Activated naive CD8-positive, alpha-beta T cell treated with anti-CD3 and anti-CD28 coated beads for 36 hours (primary cell): ENCODE data around the gene SLC7A9. TPM values are rescaled to one million over a fixed set of nuclear protein-coding genes. Genes with fewer than 3 reads are reported as not detected.
"Not testable (repeated sequence)": the region's sequence is repeated elsewhere in the genome, so short reads cannot be mapped to it uniquely, and the experiment has no call there.

Experiments
- DNase-seq: peaks from one replicate; pipeline ENCODE4 v3.0.0; 2021
- H3K27ac Mint-ChIP-seq: one replicate; pipeline ENCODE4 v1.8.0; 2022; ENCODE audit warnings: mild to moderate bottlenecking, moderate library complexity, mixed read lengths
- H3K27me3 Mint-ChIP-seq: one replicate; pipeline ENCODE4 v1.8.0; 2022; ENCODE audit warnings: mild to moderate bottlenecking, mixed read lengths
- H3K36me3 Mint-ChIP-seq: one replicate; pipeline ENCODE4 v1.8.0; 2021; ENCODE audit warnings: mild to moderate bottlenecking, mixed read lengths
- H3K4me1 Mint-ChIP-seq: one replicate; pipeline ENCODE4 v1.8.0; 2021; ENCODE audit warnings: mixed read lengths
- H3K4me3 Mint-ChIP-seq: one replicate; pipeline ENCODE4 v1.8.0; 2022; ENCODE audit warnings: mild to moderate bottlenecking, moderate library complexity, mixed read lengths
- H3K9me3 Mint-ChIP-seq: one replicate; pipeline ENCODE4 v1.8.0; 2022; ENCODE audit warnings: mixed read lengths
- total RNA-seq, 2 experiments: library from RNA; stranded (reverse); gene quantifications; one replicate each; pipeline ENCODE4 v1.2.3, GENCODE V29; 2021

SLC7A9 gene
- total RNA-seq, 2 experiments from 2014 or later = not detected

DNA sequence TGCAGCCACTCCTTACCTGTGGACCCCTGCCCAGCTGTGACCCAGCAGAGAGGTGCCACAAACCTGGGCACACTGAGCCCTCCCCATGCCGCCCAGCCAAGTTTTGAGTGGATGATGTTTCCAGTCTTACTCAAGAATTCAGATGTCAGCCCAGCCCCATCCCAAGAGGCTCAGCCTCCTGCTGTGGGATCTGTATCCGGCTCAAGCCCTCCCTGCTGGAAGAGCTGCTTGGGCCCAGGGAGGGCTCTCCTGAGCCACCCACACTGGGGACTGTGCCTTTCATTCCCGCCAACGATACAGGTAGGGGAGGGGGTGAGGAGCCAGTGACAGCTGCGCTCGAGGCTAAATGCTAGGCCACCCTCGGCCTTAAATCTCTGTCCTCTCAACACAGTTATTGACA, 5.9 kb upstream of the SLC7A9 start:
- Mint-ChIP-seq H3K27me3 (no peaks in the 10 kb centered on the region), H3K4me1 (no peaks in the 10 kb centered on the region), H3K27ac (no peak overlapping the region), H3K36me3 (no peaks in the 10 kb centered on the region), H3K9me3 (no peaks in the 10 kb centered on the region), H3K4me3 (no peak overlapping the region)
- DNase-seq = no peak

DNA sequence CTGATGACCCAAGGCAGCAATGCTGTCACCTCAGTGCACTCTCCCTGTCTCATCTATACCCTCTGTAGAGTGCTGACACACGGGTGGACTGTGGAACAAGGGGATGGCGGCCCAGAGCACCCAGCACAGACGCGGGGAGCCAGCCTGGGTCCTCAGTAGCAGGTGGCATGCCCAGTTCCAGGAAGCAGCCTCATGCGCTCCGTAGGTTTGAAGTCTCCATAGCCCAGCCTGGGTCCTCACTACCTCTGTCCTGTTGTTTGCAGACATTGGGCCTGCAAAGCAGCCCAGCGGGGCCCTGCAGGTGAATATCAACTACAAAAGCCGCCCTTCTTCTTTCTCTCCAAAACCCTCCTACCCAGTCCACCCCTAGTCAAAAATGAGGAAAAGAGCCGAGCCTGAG, 5.0 kb upstream of the SLC7A9 start:
- Mint-ChIP-seq H3K4me3 (no peak overlapping the region), H3K27ac (no peak overlapping the region), H3K4me1 (no peaks in the 10 kb centered on the region), H3K9me3 (no peaks in the 10 kb centered on the region), H3K36me3 (no peaks in the 10 kb centered on the region), H3K27me3 (no peaks in the 10 kb centered on the region)
- no peak for DNase-seq

DNA sequence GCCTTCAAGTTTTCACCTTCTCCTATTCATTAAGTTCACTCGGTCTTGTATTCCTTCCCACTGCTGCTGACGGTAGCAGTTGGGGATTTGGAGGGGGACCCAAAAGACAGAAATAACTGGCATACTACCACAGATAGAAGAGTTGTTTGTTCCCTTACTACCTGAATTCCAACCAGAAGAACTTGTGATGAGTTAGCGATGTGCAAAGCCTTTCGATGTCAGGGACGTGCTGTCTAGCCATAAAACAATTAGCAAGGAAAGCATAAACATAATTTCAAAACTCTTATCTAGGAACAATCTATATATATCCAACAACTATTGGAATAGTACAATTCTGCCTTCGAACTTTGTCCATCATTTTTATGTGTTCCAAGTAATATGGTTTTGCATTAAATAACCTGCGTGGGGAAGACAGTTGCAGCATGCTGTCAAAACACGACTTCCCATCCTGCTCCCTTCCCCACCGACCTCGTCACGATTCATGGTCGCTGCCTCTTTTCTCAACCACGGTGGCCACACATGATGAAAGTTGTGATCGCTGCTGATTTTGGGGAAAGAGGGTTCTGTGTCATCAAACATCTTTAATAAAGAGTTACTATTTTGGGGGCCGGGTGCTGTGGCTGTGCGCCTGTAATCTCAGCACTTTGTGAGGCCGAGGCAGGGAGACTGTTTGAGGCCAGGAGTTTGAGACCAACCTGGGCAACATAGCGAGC, 3.8 kb upstream of the SLC7A9 start:
- H3K36me3 Mint-ChIP-seq = no peaks in the 10 kb centered on the region
- H3K4me1 Mint-ChIP-seq = no peaks in the 10 kb centered on the region
- H3K9me3 Mint-ChIP-seq = no peaks in the 10 kb centered on the region
- H3K27me3 Mint-ChIP-seq = no peaks in the 10 kb centered on the region
- no peak overlapping the region for H3K27ac Mint-ChIP-seq
- no peak overlapping the region for H3K4me3 Mint-ChIP-seq
- no peak for DNase-seq

DNA sequence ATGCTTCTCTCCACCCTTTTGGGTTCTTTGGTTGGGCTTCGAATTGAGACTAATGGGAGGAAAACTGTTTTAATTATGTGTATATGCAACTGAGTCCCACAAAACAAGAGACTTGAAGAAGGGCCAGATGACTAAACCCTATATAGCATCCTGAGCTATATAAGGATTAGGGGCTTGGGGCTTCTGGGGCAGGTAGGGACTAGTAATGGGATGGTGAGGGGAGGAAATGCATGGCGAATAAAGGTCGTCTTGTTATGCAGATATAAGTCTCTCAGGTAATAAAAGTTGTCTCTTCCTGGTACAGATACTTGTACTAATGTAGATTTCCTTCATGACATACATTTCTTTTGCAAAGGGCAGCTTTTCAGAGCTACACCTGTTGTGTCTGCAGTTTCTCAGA, 2.8 kb upstream of the SLC7A9 start:
- H3K36me3 Mint-ChIP-seq = no peaks in the 10 kb centered on the region
- H3K4me3 Mint-ChIP-seq = no peak overlapping the region
- H3K4me1 Mint-ChIP-seq = no peaks in the 10 kb centered on the region
- no peaks in the 10 kb centered on the region for H3K27me3 Mint-ChIP-seq
- H3K9me3 Mint-ChIP-seq = no peaks in the 10 kb centered on the region
- no peak overlapping the region for H3K27ac Mint-ChIP-seq
- DNase-seq = no peak

DNA sequence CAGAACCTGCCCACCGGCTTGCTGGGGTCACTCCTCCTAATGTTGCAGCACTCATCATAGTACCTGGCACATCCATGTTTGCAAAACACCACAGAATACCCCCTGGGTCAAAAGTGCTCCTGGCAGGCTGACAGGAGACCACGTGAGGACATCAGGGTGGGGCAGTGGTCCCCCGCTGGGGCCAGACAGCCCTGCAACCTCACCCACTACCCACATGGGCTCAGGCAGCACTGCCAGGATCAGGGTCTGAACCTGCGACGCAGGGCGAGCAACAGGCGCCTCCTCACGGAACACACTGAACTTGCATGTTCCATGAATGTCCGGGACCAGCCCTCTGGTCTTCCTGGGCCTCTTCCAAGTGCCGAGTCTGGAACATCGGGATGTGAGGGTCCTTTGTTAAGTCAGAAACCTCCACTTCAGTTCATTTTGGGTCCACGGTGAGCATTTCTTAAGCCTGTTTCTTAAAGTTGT, 1.4 kb upstream of the SLC7A9 start:
- no peak overlapping the region for H3K27ac Mint-ChIP-seq
- DNase-seq = no peak

DNA sequence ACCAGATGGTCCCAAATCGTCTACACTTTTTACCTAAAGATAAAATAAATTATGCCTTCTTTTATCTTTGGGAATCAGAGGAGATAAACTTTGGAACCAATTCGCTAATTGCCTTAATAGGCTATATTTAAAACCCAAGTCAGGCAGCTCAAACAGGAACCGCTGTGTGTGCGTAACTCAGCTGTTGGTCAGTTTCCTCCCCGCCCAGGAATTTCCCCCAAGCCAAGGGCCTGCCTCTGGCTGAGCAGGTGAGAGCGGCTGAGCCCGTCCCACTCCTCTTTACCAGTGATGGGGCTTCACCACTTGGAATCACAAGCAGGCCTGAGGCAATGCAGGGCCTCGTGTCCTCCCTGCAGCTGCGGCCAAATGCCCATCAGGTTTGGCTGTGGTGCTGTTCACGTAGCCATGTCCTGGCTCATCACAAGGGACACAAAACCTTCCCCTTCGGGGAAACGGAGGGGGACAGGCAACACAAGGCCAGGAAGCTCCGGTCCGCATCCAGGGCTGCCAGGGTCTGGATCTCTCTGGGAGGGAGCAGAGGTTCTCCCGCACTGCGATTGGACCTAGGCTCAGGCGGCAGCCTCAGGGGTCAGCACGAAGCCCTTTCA, 503 bp upstream of the SLC7A9 start:
- Mint-ChIP-seq H3K27me3 (no peaks in the 10 kb centered on the region), H3K4me1 (no peaks in the 10 kb centered on the region), H3K9me3 (no peaks in the 10 kb centered on the region), H3K27ac (no peak overlapping the region), H3K4me3 (no peak overlapping the region), H3K36me3 (no peaks in the 10 kb centered on the region)
- DNase-seq = no peak

More for the DNA sequence above, 1.4 kb upstream of the SLC7A9 start:
- Mint-ChIP-seq H3K36me3 (no peaks in the 10 kb centered on the region), H3K27me3 (no peaks in the 10 kb centered on the region), H3K4me3 (no peak overlapping the region), H3K9me3 (no peaks in the 10 kb centered on the region), H3K4me1 (no peaks in the 10 kb centered on the region)

DNA sequence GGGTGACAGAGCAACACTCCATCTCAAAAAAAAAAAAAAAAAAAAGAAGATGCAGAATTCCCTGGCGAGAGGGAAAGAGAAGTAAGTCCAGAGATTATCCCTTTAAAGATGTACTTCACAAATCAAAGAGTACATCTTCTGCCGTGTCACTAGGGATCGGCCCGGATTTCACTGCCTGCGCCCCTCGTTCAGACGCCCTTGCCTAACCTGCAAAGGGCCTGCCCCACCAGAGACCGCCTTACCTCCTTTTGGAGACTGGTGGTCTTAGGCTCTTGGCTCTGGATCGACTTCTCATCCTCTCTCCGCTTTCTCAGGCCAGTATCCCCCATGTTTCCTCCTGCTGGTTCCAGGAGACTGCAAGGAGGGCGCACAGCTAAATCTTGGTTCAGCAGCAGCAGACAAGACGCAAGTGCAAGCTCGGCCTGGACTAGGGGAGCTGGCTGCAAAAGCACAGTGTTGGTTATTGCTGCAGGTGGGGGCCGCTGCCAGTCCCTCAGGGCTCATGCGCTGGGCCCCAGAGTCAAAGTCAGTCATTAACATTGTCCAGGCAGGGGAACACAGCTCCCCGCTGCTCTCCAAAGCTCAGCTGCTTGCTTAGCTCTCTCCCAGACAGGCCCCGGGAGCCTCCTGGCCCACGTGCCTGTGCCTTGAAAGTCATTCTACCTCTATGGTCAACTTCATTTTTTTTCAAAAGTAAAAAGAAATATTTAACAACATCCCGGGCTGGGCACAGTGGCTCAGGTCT, 1.2 kb downstream of the SLC7A9 start:
- no peak overlapping the region for H3K27ac Mint-ChIP-seq
- no peaks in the 10 kb centered on the region for H3K9me3 Mint-ChIP-seq
- no peaks in the 10 kb centered on the region for H3K27me3 Mint-ChIP-seq
- no peak for DNase-seq
- H3K4me1 Mint-ChIP-seq = no peaks in the 10 kb centered on the region
- H3K36me3 Mint-ChIP-seq = no peaks in the 10 kb centered on the region
- H3K4me3 Mint-ChIP-seq = no peak overlapping the region

DNA sequence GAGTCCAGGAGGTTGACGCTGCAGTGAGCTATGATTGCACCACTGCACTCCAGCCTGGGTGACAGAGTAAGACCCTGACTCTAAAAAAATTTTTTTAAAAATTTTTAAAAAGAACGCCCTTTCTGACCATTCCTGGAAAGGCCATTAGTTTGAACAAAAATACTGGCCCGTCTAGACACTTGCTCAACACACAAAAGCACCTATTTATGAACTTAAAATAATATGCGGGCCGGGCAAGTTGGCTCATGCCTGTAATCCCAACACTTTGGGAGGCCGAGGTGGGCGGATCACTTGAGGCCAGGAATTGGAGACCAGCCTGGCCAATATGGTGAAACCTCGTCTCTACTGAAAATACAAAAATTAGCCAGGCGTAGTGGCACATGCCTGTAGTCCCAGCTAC, 2.1 kb downstream of the SLC7A9 start:
- not testable (repeated sequence) for H3K4me3 Mint-ChIP-seq, DNase-seq, H3K4me1 Mint-ChIP-seq, H3K36me3 Mint-ChIP-seq, H3K27me3 Mint-ChIP-seq, H3K9me3 Mint-ChIP-seq, H3K27ac Mint-ChIP-seq

DNA sequence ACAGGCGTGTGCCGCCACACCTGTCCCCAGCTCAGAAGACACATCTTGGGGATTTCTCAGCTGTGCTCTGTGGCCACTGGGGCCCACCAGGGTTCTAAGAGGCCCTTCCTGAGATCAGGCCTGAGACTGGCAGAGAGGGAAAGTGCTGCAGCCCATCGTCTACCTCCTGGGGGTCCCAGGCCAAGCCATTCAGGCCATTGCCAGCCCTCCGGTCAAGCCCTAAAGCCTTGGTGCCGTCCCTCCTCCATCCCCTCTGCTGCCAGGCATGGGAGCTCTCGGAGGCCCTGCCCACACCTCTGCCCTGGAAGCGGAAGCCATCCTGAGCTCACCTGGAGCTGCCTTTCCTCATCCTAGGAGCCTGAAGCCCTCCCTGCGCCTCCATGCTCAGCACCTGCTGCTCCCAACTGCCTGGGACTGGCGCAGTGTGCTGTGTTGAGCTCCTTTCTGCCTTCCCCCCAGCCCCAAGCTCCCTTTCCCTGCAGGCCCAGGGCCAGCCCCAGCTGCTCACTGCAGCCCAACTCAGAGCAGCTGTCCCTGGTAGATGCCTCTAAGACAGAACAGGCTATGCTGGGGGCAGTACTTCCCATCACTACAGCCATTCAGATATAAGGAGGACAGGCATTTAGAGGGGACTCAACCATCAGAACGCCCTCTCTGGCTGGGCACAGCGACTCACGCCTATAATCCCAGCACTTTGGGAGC, 2.9 kb downstream of the SLC7A9 start:
- DNase-seq = no peak
- Mint-ChIP-seq H3K9me3 (no peaks in the 10 kb centered on the region), H3K4me3 (no peak overlapping the region)

DNA sequence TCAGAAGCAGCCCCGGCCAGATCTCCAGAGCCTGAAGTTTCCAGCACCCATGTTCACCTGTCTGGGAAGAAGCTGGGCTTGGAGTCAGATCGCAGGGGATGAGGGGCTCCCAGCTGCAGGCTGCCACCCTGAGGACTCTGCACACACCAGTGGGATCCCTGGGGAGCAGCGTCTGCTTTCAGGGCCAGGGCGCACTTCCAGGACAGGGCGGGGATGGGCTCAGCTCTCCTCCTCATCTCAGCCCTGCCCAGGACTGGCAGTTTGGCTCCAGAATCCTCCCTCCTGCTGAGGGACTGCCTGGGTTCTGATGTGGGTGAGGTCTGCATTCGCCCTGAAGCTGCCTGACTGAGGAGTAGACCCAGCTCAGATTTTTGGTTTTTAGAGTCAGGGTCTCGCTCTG, 3.5 kb downstream of the SLC7A9 start:
- Mint-ChIP-seq H3K27ac (no peak overlapping the region), H3K36me3 (no peaks in the 10 kb centered on the region), H3K9me3 (no peaks in the 10 kb centered on the region), H3K27me3 (no peaks in the 10 kb centered on the region), H3K4me1 (no peaks in the 10 kb centered on the region), H3K4me3 (no peak overlapping the region)
- no peak for DNase-seq

More for the DNA sequence above, 2.9 kb downstream of the SLC7A9 start:
- H3K27ac Mint-ChIP-seq = no peak overlapping the region
- no peaks in the 10 kb centered on the region for H3K4me1 Mint-ChIP-seq
- H3K36me3 Mint-ChIP-seq = no peaks in the 10 kb centered on the region
- H3K27me3 Mint-ChIP-seq = no peaks in the 10 kb centered on the region

DNA sequence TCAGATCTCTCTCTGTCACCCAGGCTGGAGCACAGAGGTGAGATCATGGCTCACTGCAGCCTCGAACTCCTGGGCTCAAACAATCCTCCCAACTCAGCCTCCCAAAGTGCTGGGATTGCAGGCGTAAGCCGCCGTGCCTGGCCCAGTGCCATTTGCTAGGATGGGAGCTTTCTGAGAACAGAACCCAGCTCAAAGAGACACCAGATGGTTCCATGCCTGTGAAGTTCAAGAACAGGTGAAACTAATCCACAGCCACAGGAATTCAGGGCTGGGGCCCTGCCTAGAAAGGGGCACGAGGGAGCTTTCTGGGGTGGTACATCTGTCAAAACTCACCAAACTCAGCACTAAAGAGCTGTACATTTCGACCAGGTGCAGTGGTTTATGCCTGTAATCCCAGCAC, 4.2 kb downstream of the SLC7A9 start:
- Mint-ChIP-seq H3K27ac (no peak overlapping the region), H3K4me1 (no peaks in the 10 kb centered on the region), H3K36me3 (no peaks in the 10 kb centered on the region), H3K27me3 (no peaks in the 10 kb centered on the region), H3K4me3 (no peak overlapping the region), H3K9me3 (no peaks in the 10 kb centered on the region)
- DNase-seq = no peak

DNA sequence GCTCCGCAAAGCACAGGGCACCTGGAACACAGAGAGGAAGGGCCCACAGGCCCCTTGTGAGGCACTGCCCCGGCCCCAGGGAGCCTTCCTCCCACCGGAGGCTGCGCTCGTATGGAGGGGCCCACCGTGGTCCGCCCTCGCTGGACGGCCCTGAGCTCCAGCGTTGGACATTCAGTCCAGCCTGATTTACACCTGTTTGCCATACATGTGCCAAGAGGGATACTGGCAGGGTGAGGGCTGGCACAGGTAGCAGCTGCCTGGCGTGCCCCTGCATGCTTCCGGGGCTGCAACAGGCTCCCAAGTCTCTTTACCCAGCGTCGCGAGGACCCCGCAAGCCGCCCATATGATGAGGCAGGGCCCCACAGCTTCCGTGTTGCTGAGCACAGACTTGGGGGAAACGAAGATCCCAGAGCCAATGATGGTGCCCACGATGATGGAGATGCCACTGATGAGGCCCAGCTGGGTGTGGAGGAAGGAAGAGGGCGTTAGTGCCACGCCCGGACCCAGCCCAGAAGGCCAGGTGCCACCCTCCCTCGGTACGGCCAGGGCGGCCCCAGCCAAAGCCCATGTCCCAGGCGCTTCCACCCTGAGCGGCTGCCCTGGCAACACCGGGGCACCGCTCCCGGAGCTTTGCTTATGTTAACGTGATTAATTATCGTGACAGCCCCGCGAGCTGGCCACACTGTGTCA, 5.1 kb downstream of the SLC7A9 start:
- H3K27me3 Mint-ChIP-seq = no peaks in the 10 kb centered on the region
- H3K4me1 Mint-ChIP-seq = no peaks in the 10 kb centered on the region
- no peaks in the 10 kb centered on the region for H3K36me3 Mint-ChIP-seq
- H3K9me3 Mint-ChIP-seq = no peaks in the 10 kb centered on the region
- H3K4me3 Mint-ChIP-seq = no peak overlapping the region
- no peak for DNase-seq
- H3K27ac Mint-ChIP-seq = no peak overlapping the region

DNA sequence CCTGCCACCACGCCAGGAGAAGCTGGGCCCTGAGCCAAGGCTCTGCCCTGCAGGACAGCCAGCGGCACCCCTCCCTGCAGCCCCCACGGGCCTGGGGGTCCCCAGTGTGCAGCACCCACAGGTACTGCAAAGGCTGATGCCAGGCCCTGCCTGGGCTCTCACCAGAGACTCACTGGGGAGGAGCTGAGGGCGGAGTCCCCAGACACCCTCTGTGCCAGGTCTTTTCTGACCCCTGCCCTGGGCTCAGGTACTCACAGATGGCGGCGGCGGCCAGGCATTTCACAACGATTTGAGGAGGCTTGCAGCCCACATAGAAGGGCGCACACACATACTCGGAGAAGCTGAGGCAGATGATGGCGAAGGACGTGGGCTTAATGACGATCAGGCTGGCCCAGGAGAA, 5.7 kb downstream of the SLC7A9 start:
- Mint-ChIP-seq H3K36me3 (no peaks in the 10 kb centered on the region), H3K9me3 (no peaks in the 10 kb centered on the region), H3K4me3 (no peak overlapping the region), H3K27me3 (no peaks in the 10 kb centered on the region), H3K4me1 (no peaks in the 10 kb centered on the region), H3K27ac (no peak overlapping the region)
- DNase-seq = no peak

DNA sequence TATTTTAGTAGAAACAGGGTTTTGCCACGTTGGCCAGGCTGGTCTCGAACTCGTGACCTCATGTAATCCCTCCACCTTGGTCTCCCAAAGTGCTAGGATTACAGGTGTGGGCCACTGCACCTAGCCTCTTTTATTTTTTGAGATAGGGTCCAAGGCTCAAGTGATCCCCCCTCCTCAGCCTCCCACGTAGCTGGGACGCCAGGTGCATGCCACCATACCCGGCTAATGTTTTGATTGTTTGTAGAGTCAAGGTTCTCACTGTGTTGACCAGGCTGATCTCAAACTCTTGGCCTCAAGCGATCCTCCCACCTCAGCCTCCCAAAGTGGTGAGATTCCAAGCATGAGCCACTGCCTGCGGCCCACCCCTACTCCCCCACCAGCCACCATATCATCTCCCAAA, 6.3 kb downstream of the SLC7A9 start:
- no peaks in the 10 kb centered on the region for H3K36me3 Mint-ChIP-seq
- H3K27ac Mint-ChIP-seq = no peak overlapping the region
- H3K9me3 Mint-ChIP-seq = no peaks in the 10 kb centered on the region
- DNase-seq = no peak
- no peaks in the 10 kb centered on the region for H3K4me1 Mint-ChIP-seq
- H3K27me3 Mint-ChIP-seq = no peaks in the 10 kb centered on the region
- no peak overlapping the region for H3K4me3 Mint-ChIP-seq

DNA sequence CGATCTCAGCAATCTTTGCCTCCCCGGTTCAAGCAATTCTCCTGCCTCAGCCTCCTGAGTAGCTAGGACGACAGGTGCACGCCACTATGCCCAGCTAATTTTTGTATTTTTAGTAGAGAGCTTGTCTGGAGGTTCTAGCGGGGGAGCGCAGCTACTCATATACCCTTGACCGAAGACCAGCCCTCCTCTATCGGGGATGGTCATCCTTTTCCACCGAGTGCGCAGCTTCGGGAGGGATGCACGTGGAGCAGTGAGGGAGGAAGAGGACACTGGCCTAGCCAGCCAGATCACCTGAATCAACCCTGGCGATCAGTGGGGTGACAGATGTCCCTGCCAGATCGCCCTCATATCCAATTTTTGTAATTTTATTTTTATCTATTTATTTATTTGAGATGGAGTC, 6.8 kb downstream of the SLC7A9 start:
- Mint-ChIP-seq H3K4me3 (no peak overlapping the region), H3K9me3 (no peaks in the 10 kb centered on the region), H3K27me3 (no peaks in the 10 kb centered on the region), H3K36me3 (no peaks in the 10 kb centered on the region), H3K4me1 (no peaks in the 10 kb centered on the region), H3K27ac (no peak overlapping the region)
- no peak for DNase-seq
